ENCODE results near the gene KCNQ1.

The KCNQ1 gene

GRCh38 chr11:2425506-2425905 is 19.3 kb upstream of the KCNQ1 start:
- ATAC-seq (ENCODE audit: low read depth) (no peak), DNase-seq (ENCODE audit: low spot score in 2 of 2) (no peak)
- H3K4me3 Mint-ChIP-seq = no peak overlapping the region
- no peak overlapping the region for H3K27ac Mint-ChIP-seq
- no peaks in the 10 kb centered on the region for H3K36me3 Mint-ChIP-seq
- no peaks in the 10 kb centered on the region for H3K9me3 Mint-ChIP-seq
- H3K27me3 Mint-ChIP-seq = peaks cover 3% of the 10 kb centered on the region
- H3K4me1 Mint-ChIP-seq = no peaks in the 10 kb centered on the region

GRCh38 chr11:2426221-2426620 is 18.6 kb upstream of the KCNQ1 start:
- Mint-ChIP-seq H3K4me1 (no peaks in the 10 kb centered on the region), H3K9me3 (no peaks in the 10 kb centered on the region)

GRCh38 chr11:2426826-2427521 is 17.8 kb upstream of the KCNQ1 start:
- Mint-ChIP-seq H3K9me3 (no peaks in the 10 kb centered on the region), H3K4me3 (no peak overlapping the region), H3K4me1 (no peaks in the 10 kb centered on the region), H3K27me3 (peaks cover 3% of the 10 kb centered on the region), H3K36me3 (no peaks in the 10 kb centered on the region), H3K27ac (no peak overlapping the region)
- no peak for DNase-seq (ENCODE audit: low spot score in 2 of 2)
- ATAC-seq (ENCODE audit: low read depth) = no peak

More at GRCh38 chr11:2426221-2426620, 18.6 kb upstream of the KCNQ1 start:
- Mint-ChIP-seq H3K27ac (no peak overlapping the region), H3K36me3 (no peaks in the 10 kb centered on the region), H3K4me3 (no peak overlapping the region), H3K27me3 (peaks cover 3% of the 10 kb centered on the region)
- no peak for ATAC-seq (ENCODE audit: low read depth)
- no peak for DNase-seq (ENCODE audit: low spot score in 2 of 2)

GRCh38 chr11:2427721-2428321 is 17.0 kb upstream of the KCNQ1 start:
- H3K36me3 Mint-ChIP-seq = no peaks in the 10 kb centered on the region
- peaks cover 3% of the 10 kb centered on the region for H3K27me3 Mint-ChIP-seq
- no peak overlapping the region for H3K27ac Mint-ChIP-seq
- no peak overlapping the region for H3K4me3 Mint-ChIP-seq
- ATAC-seq (ENCODE audit: low read depth) (peak; percentile 9), DNase-seq (ENCODE audit: low spot score in 2 of 2) (no peak)
- H3K9me3 Mint-ChIP-seq = no peaks in the 10 kb centered on the region
- no peaks in the 10 kb centered on the region for H3K4me1 Mint-ChIP-seq

- DNase-seq (ENCODE audit: low spot score in 2 of 2) (peak; percentile 87 to 89), ATAC-seq (ENCODE audit: low read depth) (peak; percentile 98)
Measured at GRCh38 chr11:2428322-2428795, 16.4 kb upstream of the KCNQ1 start.

GRCh38 chr11:2431395-2431794 is 13.4 kb upstream of the KCNQ1 start:
- H3K4me3 Mint-ChIP-seq = no peak overlapping the region
- DNase-seq (ENCODE audit: low spot score in 2 of 2) (no peak), ATAC-seq (ENCODE audit: low read depth) (no peak)

More at GRCh38 chr11:2428322-2428795, 16.4 kb upstream of the KCNQ1 start:
- Mint-ChIP-seq H3K36me3 (no peaks in the 10 kb centered on the region), H3K4me3 (no peak overlapping the region), H3K4me1 (no peaks in the 10 kb centered on the region), H3K27ac (no peak overlapping the region), H3K9me3 (no peaks in the 10 kb centered on the region), H3K27me3 (no peaks in the 10 kb centered on the region)

GRCh38 chr11:2432171-2432621 is 12.6 kb upstream of the KCNQ1 start:
- no peak overlapping the region for H3K4me3 Mint-ChIP-seq
- DNase-seq (ENCODE audit: low spot score in 2 of 2) = no peak

More at GRCh38 chr11:2431395-2431794, 13.4 kb upstream of the KCNQ1 start:
- H3K36me3 Mint-ChIP-seq = no peaks in the 10 kb centered on the region
- no peak overlapping the region for H3K27ac Mint-ChIP-seq
- no peaks in the 10 kb centered on the region for H3K27me3 Mint-ChIP-seq
- H3K9me3 Mint-ChIP-seq = no peaks in the 10 kb centered on the region
- H3K4me1 Mint-ChIP-seq = no peaks in the 10 kb centered on the region

GRCh38 chr11:2432628-2433071 is 12.2 kb upstream of the KCNQ1 start:
- Mint-ChIP-seq H3K27me3 (no peaks in the 10 kb centered on the region), H3K36me3 (no peaks in the 10 kb centered on the region), H3K4me1 (no peaks in the 10 kb centered on the region), H3K4me3 (no peak overlapping the region), H3K9me3 (no peaks in the 10 kb centered on the region), H3K27ac (no peak overlapping the region)
- no peak for ATAC-seq (ENCODE audit: low read depth)
- no peak for DNase-seq (ENCODE audit: low spot score in 2 of 2)

More at GRCh38 chr11:2432171-2432621, 12.6 kb upstream of the KCNQ1 start:
- Mint-ChIP-seq H3K36me3 (no peaks in the 10 kb centered on the region), H3K27ac (no peak overlapping the region), H3K9me3 (no peaks in the 10 kb centered on the region), H3K27me3 (no peaks in the 10 kb centered on the region), H3K4me1 (no peaks in the 10 kb centered on the region)
- no peak for ATAC-seq (ENCODE audit: low read depth)

- no peaks in the 10 kb centered on the region for H3K4me1 Mint-ChIP-seq
- no peak for ATAC-seq (ENCODE audit: low read depth)
- H3K27ac Mint-ChIP-seq = no peak overlapping the region
- H3K27me3 Mint-ChIP-seq = no peaks in the 10 kb centered on the region
- H3K4me3 Mint-ChIP-seq = no peak overlapping the region
- no peak for DNase-seq (ENCODE audit: low spot score in 2 of 2)
- no peaks in the 10 kb centered on the region for H3K9me3 Mint-ChIP-seq
- no peaks in the 10 kb centered on the region for H3K36me3 Mint-ChIP-seq
Measured at GRCh38 chr11:2433106-2433925, 11.5 kb upstream of the KCNQ1 start.

GRCh38 chr11:2434008-2434407 is 10.8 kb upstream of the KCNQ1 start:
- no peaks in the 10 kb centered on the region for H3K4me1 Mint-ChIP-seq
- DNase-seq (ENCODE audit: low spot score in 2 of 2) = no peak
- no peak overlapping the region for H3K4me3 Mint-ChIP-seq
- no peak overlapping the region for H3K27ac Mint-ChIP-seq
- H3K36me3 Mint-ChIP-seq = no peaks in the 10 kb centered on the region
- H3K27me3 Mint-ChIP-seq = no peaks in the 10 kb centered on the region
- H3K9me3 Mint-ChIP-seq = no peaks in the 10 kb centered on the region
- no peak for ATAC-seq (ENCODE audit: low read depth)

- no peak overlapping the region for H3K4me3 Mint-ChIP-seq
- DNase-seq (ENCODE audit: low spot score in 2 of 2) (no peak), ATAC-seq (ENCODE audit: low read depth) (no peak)
- H3K27ac Mint-ChIP-seq = no peak overlapping the region
- H3K27me3 Mint-ChIP-seq = no peaks in the 10 kb centered on the region
- H3K36me3 Mint-ChIP-seq = no peaks in the 10 kb centered on the region
- H3K9me3 Mint-ChIP-seq = no peaks in the 10 kb centered on the region
- no peaks in the 10 kb centered on the region for H3K4me1 Mint-ChIP-seq
Measured at GRCh38 chr11:2434506-2435255, 10.1 kb upstream of the KCNQ1 start.

- Mint-ChIP-seq H3K27me3 (no peaks in the 10 kb centered on the region), H3K4me3 (no peak overlapping the region)
- no peak for DNase-seq (ENCODE audit: low spot score in 2 of 2)
Measured at GRCh38 chr11:2435288-2436012, 9.4 kb upstream of the KCNQ1 start.

GRCh38 chr11:2436013-2436520 is 8.7 kb upstream of the KCNQ1 start:
- Mint-ChIP-seq H3K27me3 (no peaks in the 10 kb centered on the region), H3K4me3 (no peak overlapping the region), H3K9me3 (no peaks in the 10 kb centered on the region), H3K27ac (no peak overlapping the region), H3K36me3 (no peaks in the 10 kb centered on the region), H3K4me1 (no peaks in the 10 kb centered on the region)
- no peak for ATAC-seq (ENCODE audit: low read depth)
- DNase-seq (ENCODE audit: low spot score in 2 of 2) = no peak

More at GRCh38 chr11:2435288-2436012, 9.4 kb upstream of the KCNQ1 start:
- Mint-ChIP-seq H3K36me3 (no peaks in the 10 kb centered on the region), H3K9me3 (no peaks in the 10 kb centered on the region), H3K4me1 (no peaks in the 10 kb centered on the region), H3K27ac (no peak overlapping the region)
- ATAC-seq (ENCODE audit: low read depth) = no peak

Measured in memory B cell (primary cell).